Neural progenitor cell (in vitro differentiated cells): Measurements from ENCODE around the gene GPS1. TPM values are rescaled to one million over a fixed set of nuclear protein-coding genes. Genes with fewer than 3 reads are reported as not detected.
A peak's percentile ranks its signal among the peaks of the same experiment; 100 is the strongest.

Experiments
- DNase-seq: peaks from one replicate; pipeline ENCODE4 v3.0.0-alpha.2; 2016; ENCODE audit warnings: low spot score
- H2AFZ ChIP-seq: fragments of 200-600 bp; sonication (generic); replicated peaks from 2 replicates; pipeline ENCODE4 v1.6.1; 2016; ENCODE audit warnings: antibody characterized with exemption
- H3F3A ChIP-seq: fragments of 200-600 bp; sonication (generic); 2 replicates; pipeline ENCODE4 v1.6.1; 2016; ENCODE audit warnings: antibody characterized with exemption, low read depth
- H3K27ac ChIP-seq: fragments of 200-600 bp; sonication (generic); 2 replicates; pipeline ENCODE4 v1.5.1; 2016; ENCODE audit warnings: mild to moderate bottlenecking
- H3K27me3 ChIP-seq: fragments of 200-600 bp; sonication (generic); 2 replicates; pipeline ENCODE4 v1.6.1; 2016; ENCODE audit warnings: mild to moderate bottlenecking, moderate library complexity
- H3K36me3 ChIP-seq: fragments of 200-600 bp; sonication (generic); 2 replicates; pipeline ENCODE4 v1.5.1; 2016
- H3K4me1 ChIP-seq: fragments of 200-600 bp; sonication (generic); 2 replicates; pipeline ENCODE4 v1.6.1; 2016; ENCODE audit warnings: mixed run types
- H3K4me2 ChIP-seq: fragments of 200-600 bp; sonication (generic); 2 replicates; pipeline ENCODE4 v1.6.1; 2016
- H3K4me3 ChIP-seq: fragments of 200-600 bp; sonication (generic); 2 replicates; pipeline ENCODE4 v1.5.1; 2016
- H3K79me2 ChIP-seq: fragments of 200-600 bp; sonication (generic); 2 replicates; pipeline ENCODE4 v1.6.1; 2016; ENCODE audit warnings: low read depth
- H3K9ac ChIP-seq: fragments of 200-600 bp; sonication (generic); 2 replicates; pipeline ENCODE4 v1.6.1; 2016
- H3K9me3 ChIP-seq: fragments of 200-600 bp; sonication (generic); 2 replicates; pipeline ENCODE4 v1.5.1; 2016; ENCODE audit warnings: low read depth
- H4K20me1 ChIP-seq: fragments of 200-600 bp; sonication (generic); 2 replicates; pipeline ENCODE4 v1.6.1; 2016; ENCODE audit warnings: low read depth
- H3K27ac Mint-ChIP-seq: 3 replicates; pipeline ENCODE4 v1.8.0; 2021; ENCODE audit warnings: mixed read lengths
- H3K27me3 Mint-ChIP-seq: 2 replicates; pipeline ENCODE4 v1.8.0; 2022; ENCODE audit warnings: low read depth, mild to moderate bottlenecking, inconsistent platforms, moderate library complexity, mixed read lengths; ENCODE audit not compliant: insufficient read depth
- H3K36me3 Mint-ChIP-seq: 3 replicates; pipeline ENCODE4 v1.8.0; 2021; ENCODE audit warnings: mixed read lengths
- H3K4me1 Mint-ChIP-seq: 3 replicates; pipeline ENCODE4 v1.8.0; 2021; ENCODE audit warnings: mixed read lengths
- H3K4me3 Mint-ChIP-seq: 3 replicates; pipeline ENCODE4 v1.8.0; 2021; ENCODE audit warnings: mild to moderate bottlenecking, moderate library complexity, mixed read lengths
- H3K9me3 Mint-ChIP-seq: 3 replicates; pipeline ENCODE4 v1.8.0; 2020; ENCODE audit warnings: mixed read lengths
- EZH2 ChIP-seq: fragments of 200-600 bp; sonication (generic); IDR thresholded peaks from 2 replicates; pipeline ENCODE4 v1.6.1; 2017; ENCODE audit warnings: antibody characterized with exemption, mild to moderate bottlenecking, moderate library complexity
- EZH2phosphoT487 ChIP-seq: fragments of 200-600 bp; sonication (generic); IDR thresholded peaks from 2 replicates; pipeline ENCODE4 v1.6.1; 2017; ENCODE audit warnings: antibody characterized with exemption
- total RNA-seq: library from RNA; depleted of rRNA; stranded (reverse); fragments of >200 nt; gene quantifications from 2 replicates; pipeline ENCODE4 v1.2.3, GENCODE V29; 2015; ENCODE audit warnings: low replicate concordance
- TF ChIP-seq, protein P1 (sequence below): fragments of 200-600 bp; sonication (generic); IDR thresholded peaks from 2 replicates; pipeline ENCODE4 v1.5.1; 2017; ENCODE audit warnings: antibody characterized with exemption, mild to moderate bottlenecking

The GPS1 gene
- total RNA-seq, 1 donor from 2014 or later, result 86.6 TPM

DNA sequence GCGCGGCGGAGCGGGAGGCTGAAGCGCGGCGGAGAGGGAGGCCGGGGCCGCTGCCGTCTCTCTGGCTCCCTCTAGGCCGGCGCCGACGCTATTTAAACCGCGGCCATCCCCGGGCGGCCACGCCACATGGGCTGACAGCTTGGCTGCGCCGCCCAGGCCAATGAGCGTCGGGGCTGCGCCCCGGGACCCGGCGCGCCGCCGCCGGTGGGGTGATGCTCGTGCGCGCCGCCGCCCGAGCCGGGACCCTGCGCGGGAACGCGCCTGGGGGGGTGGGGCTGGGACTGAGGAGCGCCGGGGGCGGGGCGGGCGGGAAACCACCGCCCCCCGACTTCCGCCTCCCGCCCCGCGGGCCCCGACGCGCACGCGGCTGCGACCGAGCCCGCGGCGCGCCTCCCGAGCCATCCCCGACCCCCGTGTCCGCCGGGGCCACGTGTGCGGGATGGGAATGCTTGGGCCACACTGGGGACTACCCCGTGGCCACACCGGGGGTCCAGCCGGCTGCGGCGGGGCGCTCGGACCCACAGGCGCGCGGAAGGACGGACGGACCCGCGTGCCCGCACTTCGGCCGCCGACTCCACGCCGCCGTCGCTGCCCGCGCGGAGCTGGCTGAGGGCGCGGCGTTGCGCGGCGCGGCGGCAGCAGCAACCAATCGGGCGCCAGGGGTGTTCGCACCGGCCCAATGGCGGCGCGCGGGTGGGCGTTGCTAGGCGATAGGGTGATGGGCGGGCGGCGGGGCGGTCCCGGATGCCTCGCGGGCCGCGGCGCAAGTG, 46.7 kb downstream of the GPS1 start, which contains the start of gene FASN:
Gene FASN, minus strand, starts transcription at position 68 of the 770 bp plus-strand sequence. CDS start 1,791 bp downstream, outside the sequence.
- Histone ChIP-seq H3K4me1 (peaks cover 53% of the 10 kb centered on the region), H3K27me3 (no peaks in the 10 kb centered on the region), H4K20me1 (peaks cover 38% of the 10 kb centered on the region), H3K36me3 (no peaks in the 10 kb centered on the region), H3K79me2 (peaks cover 77% of the 10 kb centered on the region), H3K4me3 (peak within 1 kb of the TSS; percentile 100), H3K9ac (peak within 1 kb of the TSS; percentile 99), H3F3A (peaks cover 40% of the 10 kb centered on the region), H3K9me3 (no peaks in the 10 kb centered on the region), H2AFZ (no peak within 1 kb of the TSS), H3K27ac (peak within 1 kb of the TSS; percentile 99), H3K4me2 (peak within 1 kb of the TSS; percentile 96)
- peak within 1 kb of the TSS; percentile 83 for H3K4me3 Mint-ChIP-seq
- TF ChIP-seq EZH2phosphoT487 (no peak), EZH2 (peak; percentile 1)
- TF ChIP-seq, protein P1, sequence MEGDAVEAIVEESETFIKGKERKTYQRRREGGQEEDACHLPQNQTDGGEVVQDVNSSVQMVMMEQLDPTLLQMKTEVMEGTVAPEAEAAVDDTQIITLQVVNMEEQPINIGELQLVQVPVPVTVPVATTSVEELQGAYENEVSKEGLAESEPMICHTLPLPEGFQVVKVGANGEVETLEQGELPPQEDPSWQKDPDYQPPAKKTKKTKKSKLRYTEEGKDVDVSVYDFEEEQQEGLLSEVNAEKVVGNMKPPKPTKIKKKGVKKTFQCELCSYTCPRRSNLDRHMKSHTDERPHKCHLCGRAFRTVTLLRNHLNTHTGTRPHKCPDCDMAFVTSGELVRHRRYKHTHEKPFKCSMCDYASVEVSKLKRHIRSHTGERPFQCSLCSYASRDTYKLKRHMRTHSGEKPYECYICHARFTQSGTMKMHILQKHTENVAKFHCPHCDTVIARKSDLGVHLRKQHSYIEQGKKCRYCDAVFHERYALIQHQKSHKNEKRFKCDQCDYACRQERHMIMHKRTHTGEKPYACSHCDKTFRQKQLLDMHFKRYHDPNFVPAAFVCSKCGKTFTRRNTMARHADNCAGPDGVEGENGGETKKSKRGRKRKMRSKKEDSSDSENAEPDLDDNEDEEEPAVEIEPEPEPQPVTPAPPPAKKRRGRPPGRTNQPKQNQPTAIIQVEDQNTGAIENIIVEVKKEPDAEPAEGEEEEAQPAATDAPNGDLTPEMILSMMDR, result peak; percentile 55
- H3K9me3 Mint-ChIP-seq, result no peaks in the 10 kb centered on the region
- H3K27me3 Mint-ChIP-seq, result peaks cover 4% of the 10 kb centered on the region
- no peak within 1 kb of the TSS for H3K27ac Mint-ChIP-seq
- H3K36me3 Mint-ChIP-seq, result peaks cover 3% of the 10 kb centered on the region
- DNase-seq, result peak; percentile 99
- H3K4me1 Mint-ChIP-seq, result peaks cover 28% of the 10 kb centered on the region

DNA sequence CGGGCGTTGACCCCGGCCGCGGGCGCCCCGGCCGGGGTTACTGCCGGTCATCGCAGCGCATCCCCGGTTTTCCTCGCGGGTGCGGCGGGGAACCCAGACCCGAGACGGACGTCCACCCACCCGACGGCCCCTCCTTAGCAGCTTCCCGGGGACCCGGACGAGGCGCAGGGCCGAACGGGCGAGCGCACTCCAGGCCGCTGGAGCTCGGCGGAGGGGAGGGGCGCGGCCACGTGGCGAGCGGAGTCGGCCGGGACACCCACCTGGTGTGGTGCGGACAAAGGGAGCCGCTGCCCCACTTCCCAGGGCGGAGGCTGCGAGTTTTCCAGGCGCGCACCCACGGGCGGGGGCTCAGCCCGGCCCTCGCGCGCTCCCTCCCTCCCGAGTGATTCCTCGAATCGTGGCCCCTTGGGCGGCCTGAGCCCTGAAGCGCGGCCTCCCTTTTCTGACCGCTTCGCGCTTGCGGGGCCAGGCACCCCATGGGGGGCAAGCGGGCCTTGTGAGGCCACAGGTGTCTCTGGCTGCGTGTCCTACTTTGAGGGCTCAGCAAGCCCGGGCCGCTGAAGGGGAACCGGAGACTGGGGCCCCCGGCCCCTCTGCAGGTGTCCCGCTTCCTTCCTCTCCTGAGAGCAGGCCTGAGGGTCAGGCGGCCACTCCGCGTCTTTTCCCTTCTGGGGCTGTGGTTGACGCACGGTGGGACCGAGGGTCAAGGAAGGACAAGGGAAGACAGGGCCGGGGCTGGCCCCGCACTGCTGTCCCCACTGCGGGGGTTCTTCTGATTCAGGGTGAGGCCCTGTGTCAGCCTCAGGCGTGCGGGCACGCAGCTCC, 47.5 kb downstream of the GPS1 start:
- Histone ChIP-seq H3K4me1 (peaks cover 61% of the 10 kb centered on the region), H4K20me1 (peaks cover 31% of the 10 kb centered on the region), H3K9me3 (no peaks in the 10 kb centered on the region), H2AFZ (no peak overlapping the region), H3K9ac (peak overlapping the region; percentile 51), H3K4me2 (peak overlapping the region; percentile 72), H3K79me2 (peaks cover 69% of the 10 kb centered on the region), H3F3A (peaks cover 48% of the 10 kb centered on the region), H3K27me3 (no peaks in the 10 kb centered on the region), H3K36me3 (no peaks in the 10 kb centered on the region), H3K4me3 (peak overlapping the region; percentile 47), H3K27ac (peak overlapping the region; percentile 93)
- Mint-ChIP-seq H3K4me3 (peak overlapping the region; percentile 81), H3K36me3 (peaks cover 2% of the 10 kb centered on the region), H3K27ac (peak overlapping the region; percentile 74), H3K4me1 (peaks cover 34% of the 10 kb centered on the region), H3K27me3 (peaks cover 4% of the 10 kb centered on the region), H3K9me3 (no peaks in the 10 kb centered on the region)
- no peak for TF ChIP-seq EZH2
- DNase-seq, result peak; percentile 56

DNA sequence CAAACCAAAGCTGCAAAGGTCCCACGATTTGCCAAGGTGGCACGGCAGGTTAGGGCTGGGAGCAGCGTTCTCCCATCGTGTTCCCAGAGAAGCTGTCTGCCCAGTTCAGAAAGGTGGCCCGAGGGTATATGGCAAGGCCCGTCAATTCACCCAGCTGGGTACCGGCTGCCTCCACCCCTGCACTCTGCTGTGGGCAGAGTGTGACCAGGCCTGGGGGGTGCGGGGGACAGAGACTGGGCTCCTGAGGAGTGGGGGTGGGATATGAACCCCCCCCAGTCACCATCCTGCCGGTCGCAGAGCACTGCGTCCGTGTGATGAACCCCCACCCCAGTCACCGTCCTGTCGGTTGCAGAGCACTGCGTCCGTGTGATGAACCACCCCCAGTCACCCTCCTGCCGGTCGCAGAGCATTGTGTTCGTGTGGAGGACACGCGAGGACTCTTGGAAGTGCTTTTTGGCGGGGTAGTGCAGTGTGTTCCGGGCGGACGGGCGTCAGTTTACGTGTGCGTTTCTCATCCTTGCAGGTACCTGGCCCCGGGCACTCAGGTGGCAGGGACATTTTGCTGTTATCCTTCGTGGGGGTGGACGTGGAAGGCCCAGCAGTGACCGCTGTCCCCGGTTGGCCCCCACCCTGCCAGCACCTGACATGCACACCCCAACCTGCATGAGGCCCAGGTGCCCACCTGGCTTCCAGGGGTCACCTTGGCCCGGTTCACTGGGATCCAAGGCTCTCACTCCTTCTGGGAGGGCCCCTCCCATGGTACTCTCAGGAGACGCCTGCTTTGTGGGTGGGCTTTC, 49.0 kb downstream of the GPS1 start:
- H3K27ac ChIP-seq, result no peak overlapping the region
- H3K4me2 ChIP-seq, result peak overlapping the region; percentile 72
- no peaks in the 10 kb centered on the region for H3K27me3 ChIP-seq
- H3K4me3 Mint-ChIP-seq, result peak overlapping the region; percentile 81
- H3F3A ChIP-seq, result peaks cover 61% of the 10 kb centered on the region
- peaks cover 18% of the 10 kb centered on the region for H4K20me1 ChIP-seq
- peaks cover 2% of the 10 kb centered on the region for H3K36me3 Mint-ChIP-seq
- H3K4me1 ChIP-seq, result peaks cover 66% of the 10 kb centered on the region
- H3K9ac ChIP-seq, result no peak overlapping the region
- no peak overlapping the region for H3K4me3 ChIP-seq
- H3K9me3 ChIP-seq, result no peaks in the 10 kb centered on the region
- no peaks in the 10 kb centered on the region for H3K36me3 ChIP-seq
- peaks cover 54% of the 10 kb centered on the region for H3K79me2 ChIP-seq
- DNase-seq, result no peak
- no peaks in the 10 kb centered on the region for H3K9me3 Mint-ChIP-seq
- H3K27ac Mint-ChIP-seq, result no peak overlapping the region
- no peak for TF ChIP-seq EZH2
- peaks cover 2% of the 10 kb centered on the region for H3K27me3 Mint-ChIP-seq
- H2AFZ ChIP-seq, result no peak overlapping the region
- H3K4me1 Mint-ChIP-seq, result peaks cover 39% of the 10 kb centered on the region

DNA sequence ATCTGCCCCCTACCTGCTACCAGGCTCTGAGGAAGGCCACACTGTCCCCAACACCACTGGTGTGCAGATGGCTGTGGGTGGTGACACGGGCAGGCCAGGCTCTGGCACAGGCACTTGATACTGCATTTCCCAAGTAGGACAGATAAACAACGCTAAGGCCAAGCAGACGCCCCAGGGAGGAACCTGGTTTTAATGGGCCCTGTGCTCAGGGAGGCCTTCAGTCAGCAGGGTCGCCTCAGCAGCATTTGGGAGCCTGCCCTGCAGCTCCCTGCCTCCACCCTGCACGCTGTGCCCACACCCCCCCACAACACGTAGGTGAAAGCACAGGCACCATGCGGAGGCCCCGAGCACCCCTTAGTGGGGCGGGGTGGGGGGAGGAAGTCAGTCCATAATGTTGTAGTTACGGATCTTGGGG, 49.6 kb downstream of the GPS1 start:
- peaks cover 42% of the 10 kb centered on the region for H3K4me1 Mint-ChIP-seq
- H3K9me3 Mint-ChIP-seq, result no peaks in the 10 kb centered on the region
- peaks cover 12% of the 10 kb centered on the region for H4K20me1 ChIP-seq
- H3K36me3 Mint-ChIP-seq, result peaks cover 2% of the 10 kb centered on the region
- H2AFZ ChIP-seq, result no peak overlapping the region
- H3F3A ChIP-seq, result peaks cover 61% of the 10 kb centered on the region
- H3K27ac ChIP-seq, result peak overlapping the region; percentile 99
- peaks cover 2% of the 10 kb centered on the region for H3K27me3 Mint-ChIP-seq
- H3K27me3 ChIP-seq, result no peaks in the 10 kb centered on the region
- no peak overlapping the region for H3K27ac Mint-ChIP-seq
- H3K4me3 Mint-ChIP-seq, result peak overlapping the region; percentile 81
- H3K9me3 ChIP-seq, result no peaks in the 10 kb centered on the region
- H3K36me3 ChIP-seq, result no peaks in the 10 kb centered on the region
- H3K79me2 ChIP-seq, result peaks cover 48% of the 10 kb centered on the region
- no peak for DNase-seq
- peaks cover 66% of the 10 kb centered on the region for H3K4me1 ChIP-seq
- no peak overlapping the region for H3K9ac ChIP-seq
- no peak overlapping the region for H3K4me3 ChIP-seq
- H3K4me2 ChIP-seq, result peak overlapping the region; percentile 32
- TF ChIP-seq EZH2phosphoT487, result no peak
- TF ChIP-seq, protein P1, result no peak
- TF ChIP-seq EZH2, result no peak
